GM18499 (cell line): ENCODE data around the gene GPR78.

Experiments used
- ATAC-seq: cut with Tn5 transposase; IDR thresholded peaks from one replicate; pipeline ENCODE4 v1.9.1; 2021; ENCODE audit warnings: moderate number of reproducible peaks; ENCODE audit not compliant: insufficient read depth, unreplicated experiment

Gene GPR78

DNA sequence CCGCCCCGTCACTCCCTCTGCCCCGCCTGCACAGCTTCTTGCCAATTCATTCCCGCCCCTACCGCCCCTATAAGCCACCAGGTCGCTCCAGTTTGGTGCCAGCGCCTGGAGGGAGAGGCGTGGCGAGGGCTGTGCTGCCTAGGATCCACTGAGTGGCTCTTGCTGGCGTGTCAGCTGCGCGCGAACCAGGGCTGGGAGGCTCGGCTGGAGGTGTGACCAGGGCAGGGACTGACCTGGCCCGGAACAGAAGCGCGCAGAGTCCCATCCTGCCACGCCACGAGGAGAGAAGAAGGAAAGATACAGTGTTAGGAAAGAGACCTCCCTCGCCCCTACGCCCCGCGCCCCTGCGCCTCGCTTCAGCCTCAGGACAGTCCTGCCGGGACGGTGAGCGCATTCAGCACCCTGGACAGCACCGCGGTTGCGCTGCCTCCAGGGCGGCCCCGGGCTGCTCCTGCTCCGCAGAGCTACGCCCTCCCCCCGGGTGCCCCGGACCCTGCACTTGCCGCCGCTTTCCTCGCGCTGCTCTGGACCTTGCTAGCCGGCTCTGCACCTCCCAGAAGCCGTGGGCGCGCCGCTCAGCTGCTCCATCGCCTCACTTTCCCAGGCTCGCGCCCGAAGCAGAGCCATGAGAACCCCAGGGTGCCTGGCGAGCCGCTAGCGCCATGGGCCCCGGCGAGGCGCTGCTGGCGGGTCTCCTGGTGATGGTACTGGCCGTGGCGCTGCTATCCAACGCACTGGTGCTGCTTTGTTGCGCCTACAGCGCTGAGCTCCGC is at the start of gene GPR78:
Gene GPR78 (plus strand): TSS at position 72 of the 773 bp plus-strand sequence. CDS start 591 bp downstream, at position 663.
- no peak for ATAC-seq

DNA sequence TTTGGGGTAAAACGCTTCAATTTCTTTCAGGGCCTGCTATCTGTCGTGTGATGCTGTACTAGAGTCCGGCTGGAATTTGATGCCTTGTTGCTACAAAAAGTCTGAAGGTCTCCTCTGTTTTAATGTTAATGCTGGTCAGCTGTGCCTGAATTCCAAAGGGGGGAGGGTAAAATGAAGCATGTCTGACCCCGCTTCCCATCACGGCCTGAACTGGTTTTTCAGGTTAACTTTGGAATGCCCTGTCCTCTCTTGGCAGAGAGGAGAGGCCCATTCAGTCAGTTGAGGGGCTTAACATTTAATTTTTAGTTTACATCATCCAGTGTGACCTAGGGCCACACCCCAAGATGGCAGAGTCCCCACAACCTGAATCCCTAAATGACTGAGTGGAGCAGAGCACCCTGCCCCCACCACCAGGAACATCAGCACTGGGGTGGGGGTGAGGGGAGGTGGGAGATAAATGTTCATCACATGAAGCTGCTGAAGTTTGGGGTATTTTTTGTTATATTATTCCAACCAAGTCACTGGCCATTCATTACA is 47.9 kb upstream of the GPR78 start:
- no peak for ATAC-seq

DNA sequence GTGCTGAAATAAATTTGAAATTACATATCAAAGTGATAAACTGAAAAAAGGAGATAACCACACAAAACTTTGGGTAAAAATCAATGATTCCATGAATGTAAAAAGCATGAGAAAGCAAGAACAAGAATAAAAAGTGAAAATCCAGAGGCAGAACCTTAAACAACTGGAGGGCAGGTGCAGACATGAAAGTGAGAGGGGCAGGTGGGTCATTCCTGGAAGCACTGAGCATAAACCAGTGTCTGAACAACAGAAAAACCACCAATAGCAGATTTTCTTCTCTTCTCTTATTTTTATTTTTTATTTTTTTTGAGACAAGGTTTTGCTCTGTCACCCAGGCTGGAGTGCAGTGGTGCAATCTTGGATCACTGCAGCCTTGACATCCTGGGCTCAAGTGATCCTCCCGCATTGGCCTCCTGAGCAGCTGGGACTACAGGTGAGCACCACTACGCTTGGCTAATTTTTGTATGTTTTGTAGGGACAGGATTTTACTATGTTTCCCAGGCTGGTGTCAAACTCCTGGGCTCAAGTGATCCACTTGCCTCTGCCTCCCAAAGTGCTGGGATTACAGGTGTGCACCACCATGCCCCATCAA is 46.8 kb upstream of the GPR78 start:
- ATAC-seq: no peak

DNA sequence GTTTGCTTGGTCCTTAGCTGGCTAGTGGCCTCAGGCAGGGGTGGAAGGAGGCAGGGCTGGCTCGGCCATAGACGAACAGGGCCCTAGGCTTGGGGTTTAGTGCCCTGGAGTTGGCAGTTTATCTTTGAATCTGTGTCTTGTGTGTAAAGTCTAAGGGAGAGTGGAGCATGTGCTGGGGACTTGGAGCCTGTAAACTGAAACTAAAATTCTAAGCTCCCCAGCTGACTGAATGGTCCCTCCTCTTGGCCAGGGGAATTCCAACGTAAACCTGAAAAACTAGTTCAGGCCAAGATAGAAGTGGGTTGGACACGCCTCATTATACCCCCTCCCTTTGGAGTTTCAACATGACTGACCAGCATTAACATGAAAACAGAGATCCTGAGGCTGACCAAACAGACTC is 46.1 kb upstream of the GPR78 start:
- peak; percentile 61 for ATAC-seq

DNA sequence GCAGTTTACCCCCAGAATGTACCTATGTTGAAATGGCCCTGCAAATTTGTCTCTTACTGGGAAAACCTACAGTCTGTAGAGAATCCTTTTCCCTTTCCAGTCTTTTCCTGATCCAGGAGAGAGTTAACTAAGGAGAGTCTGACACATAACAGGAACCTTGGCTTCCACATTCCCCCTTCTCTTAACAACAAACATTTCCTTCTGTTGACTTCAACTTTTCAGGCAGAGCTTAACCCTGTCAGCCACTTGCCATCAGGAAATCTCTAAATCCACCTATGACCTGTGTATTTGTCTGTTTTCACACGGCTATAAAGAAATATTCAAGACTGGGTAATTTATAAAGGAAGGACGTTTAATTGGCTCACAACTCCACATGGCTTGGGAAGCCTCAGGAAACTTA is 45.6 kb upstream of the GPR78 start:
- no peak for ATAC-seq

- ATAC-seq: no peak
Measured at GRCh38 chr4:8536467-8536866, 43.7 kb upstream of the GPR78 start.

GRCh38 chr4:8537041-8537461 is 43.1 kb upstream of the GPR78 start:
- no peak for ATAC-seq

GRCh38 chr4:8538076-8538702 is 42.0 kb upstream of the GPR78 start:
- no peak for ATAC-seq

DNA sequence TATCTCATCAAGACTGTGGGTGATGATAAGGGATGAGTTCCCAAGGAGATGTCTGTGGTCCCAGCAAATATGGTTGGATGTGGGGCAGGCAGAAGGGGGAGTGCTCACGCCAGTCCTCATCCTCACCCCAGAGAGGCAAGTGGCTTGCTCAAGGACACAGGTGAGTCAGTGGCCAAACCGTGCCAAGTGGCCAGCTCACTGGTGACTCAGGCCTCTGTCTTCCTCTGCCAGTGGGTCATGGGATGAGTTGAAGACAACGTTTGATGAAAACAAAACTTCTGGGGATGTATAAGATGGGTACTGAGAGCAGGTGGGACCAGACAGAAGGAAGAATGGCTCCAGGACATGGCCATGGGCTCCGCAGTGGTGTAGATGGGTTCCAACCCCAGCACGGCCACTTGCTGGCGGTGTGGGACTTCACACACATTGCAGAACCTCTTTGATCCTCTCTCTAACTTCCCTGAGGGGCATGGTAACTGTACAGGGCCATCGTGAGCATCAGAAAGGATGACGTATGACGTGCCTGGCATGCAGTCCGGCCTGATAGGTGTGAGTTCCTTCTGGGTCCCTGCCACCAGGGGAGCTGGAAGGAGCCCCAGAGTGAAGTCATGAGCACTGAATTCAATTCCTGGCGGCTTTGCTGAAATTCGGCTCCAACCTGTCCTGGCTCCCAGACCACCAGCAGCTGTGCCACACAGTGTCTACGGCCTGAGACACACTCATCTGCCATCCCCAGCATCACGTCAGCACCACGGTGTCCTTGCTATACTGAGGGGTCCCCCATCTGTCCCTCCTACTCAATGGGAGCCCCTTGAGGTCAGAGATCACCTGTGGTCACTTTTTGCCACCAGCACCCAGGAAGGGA is 41.3 kb upstream of the GPR78 start:
- no peak for ATAC-seq

GRCh38 chr4:8539661-8540060 is 40.5 kb upstream of the GPR78 start:
- ATAC-seq: no peak

DNA sequence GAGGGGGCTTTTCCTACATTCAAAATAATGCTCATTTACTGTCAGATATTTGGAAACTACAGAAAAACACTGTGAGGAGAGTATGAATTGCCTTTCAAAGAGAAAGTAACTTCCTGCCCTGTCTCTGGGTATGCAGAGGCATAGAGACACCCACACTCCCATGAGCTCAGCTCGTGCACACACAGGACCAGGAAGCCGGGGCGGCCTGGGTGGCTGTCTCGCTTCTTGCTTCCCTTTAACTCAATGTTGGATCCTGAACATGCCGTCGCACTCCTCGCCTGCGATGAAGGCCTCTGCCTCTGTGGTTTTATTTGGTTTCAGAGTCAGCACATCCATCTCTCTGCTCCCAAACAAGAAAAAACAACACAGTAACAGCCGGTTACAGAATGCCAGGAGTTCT is 40.1 kb upstream of the GPR78 start:
- no peak for ATAC-seq

GRCh38 chr4:8540586-8540985 is 39.6 kb upstream of the GPR78 start:
- ATAC-seq: no peak

DNA sequence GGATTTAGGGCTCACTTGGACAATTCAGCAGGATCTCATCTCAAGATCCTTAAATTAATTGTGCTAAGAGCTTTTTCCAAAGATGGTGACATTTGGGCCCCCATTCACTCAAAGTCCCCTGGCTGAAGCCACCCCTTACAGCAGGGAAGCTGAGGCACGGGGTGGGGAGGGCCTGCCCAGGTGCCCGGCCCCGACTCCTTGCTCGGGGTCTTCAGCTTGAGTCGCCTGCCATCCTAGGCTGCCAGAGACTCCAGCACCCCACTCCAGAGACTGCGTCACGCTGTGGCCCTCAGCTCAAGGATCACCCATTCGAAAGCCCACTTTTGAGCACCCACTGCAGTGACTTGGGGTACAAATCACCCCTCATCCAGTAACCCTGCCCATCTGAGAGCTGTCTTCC is 39.2 kb upstream of the GPR78 start:
- ATAC-seq: no peak

GRCh38 chr4:8541981-8542715 is 38.0 kb upstream of the GPR78 start:
- ATAC-seq: no peak

DNA sequence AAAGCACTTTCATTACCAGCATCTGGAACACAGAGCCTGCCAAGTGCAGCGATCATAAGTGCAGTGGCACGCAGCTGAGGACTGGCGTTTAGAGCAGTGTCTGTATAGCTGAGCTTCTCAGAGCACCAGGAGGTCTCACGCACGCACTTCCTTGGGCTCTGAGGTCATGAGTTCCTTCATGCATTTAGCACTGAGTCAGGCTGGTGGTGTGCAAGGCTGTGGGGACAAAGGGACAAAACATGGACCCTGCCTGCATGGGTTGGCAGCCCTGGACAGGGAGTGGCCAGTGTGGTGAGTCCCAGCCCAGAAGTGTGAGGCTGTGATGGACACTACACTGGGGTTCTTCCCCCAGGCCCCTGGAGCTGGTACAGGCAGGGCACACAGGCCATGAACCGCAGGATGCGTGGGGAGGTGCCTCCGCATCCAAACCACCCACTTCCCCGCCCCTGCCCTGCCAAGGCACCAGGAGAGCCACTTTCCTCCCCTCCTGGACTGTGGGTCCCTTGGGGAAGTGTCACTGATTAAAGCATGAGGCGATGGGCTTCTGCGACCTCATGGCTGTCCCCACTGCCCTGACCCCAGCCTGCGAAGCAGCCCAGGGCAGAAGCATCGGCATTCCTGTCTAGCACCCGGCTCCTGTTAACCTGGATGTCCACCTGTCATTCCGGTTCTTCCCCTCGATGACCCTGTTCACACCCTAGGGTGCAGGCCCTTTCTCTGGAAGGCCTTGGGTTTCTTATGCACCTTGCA is 37.2 kb upstream of the GPR78 start:
- no peak for ATAC-seq

- no peak for ATAC-seq
Measured at GRCh38 chr4:8543623-8544022, 36.6 kb upstream of the GPR78 start.

DNA sequence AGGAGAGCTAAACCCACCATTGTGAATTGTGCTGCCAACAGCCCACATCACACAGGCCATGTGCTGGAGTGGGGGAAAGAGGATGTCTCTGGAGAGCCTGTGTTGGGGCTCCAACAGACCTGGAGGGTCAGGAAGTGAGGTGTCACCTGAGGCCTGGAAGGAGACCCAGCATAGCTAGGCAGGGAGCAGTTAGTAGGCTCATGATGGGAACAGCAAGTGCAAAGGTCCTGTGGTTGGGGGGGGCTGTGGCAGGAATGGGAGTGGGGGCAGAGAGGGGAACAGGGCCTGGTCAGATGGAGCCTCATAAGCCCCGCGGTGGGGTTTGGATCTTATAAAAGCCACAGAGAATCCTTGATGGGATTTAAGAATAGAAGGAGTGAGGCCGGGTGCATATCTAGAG is 35.9 kb upstream of the GPR78 start:
- no peak for ATAC-seq

GRCh38 chr4:8544741-8545438 is 35.3 kb upstream of the GPR78 start:
- no peak for ATAC-seq

DNA sequence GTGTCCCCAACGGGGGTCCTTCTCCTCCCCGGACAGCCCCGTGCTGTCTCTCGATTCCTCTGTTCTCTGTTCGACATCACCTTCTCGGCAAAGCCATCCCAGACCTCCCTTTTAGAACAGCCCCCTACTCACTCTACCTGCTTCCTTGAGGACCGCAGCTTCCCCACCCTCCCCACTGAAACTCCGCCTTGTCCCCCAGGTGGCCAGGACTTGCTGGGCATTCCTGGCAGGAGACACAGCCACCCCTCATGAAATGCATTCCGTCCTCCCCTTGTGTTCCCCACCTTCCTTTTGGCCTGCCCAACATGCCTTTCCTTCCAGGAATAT is 34.8 kb upstream of the GPR78 start:
- no peak for ATAC-seq
